HUES48 (cell line): ENCODE data around the gene PDE11A.
"Not testable (repeated sequence)": the region's sequence is repeated elsewhere in the genome, so short reads cannot be mapped to it uniquely, and the experiment has no call there.

ENCODE experiments used
- H3K27ac ChIP-seq: one replicate; pipeline ENCODE4 v1.7.0; 2013; ENCODE audit warnings: low read depth, low read length, inconsistent platforms
- H3K27me3 ChIP-seq: 2 replicates; pipeline ENCODE4 v1.6.1; 2013; ENCODE audit warnings: mild to moderate bottlenecking, low read length; ENCODE audit not compliant: control insufficient read depth, insufficient read depth
- H3K36me3 ChIP-seq: 2 replicates; pipeline ENCODE4 v1.6.1; 2013; ENCODE audit warnings: low read length; ENCODE audit not compliant: control insufficient read depth, insufficient read depth
- H3K4me1 ChIP-seq: 2 replicates; pipeline ENCODE4 v1.6.1; 2013; ENCODE audit warnings: mild to moderate bottlenecking, low read length; ENCODE audit not compliant: control insufficient read depth, insufficient read depth
- H3K4me3 ChIP-seq: 2 replicates; pipeline ENCODE4 v1.5.1; 2013; ENCODE audit warnings: mild to moderate bottlenecking, low read depth, low read length
- H3K9ac ChIP-seq: 2 replicates; pipeline ENCODE4 v1.6.1; 2013; ENCODE audit warnings: mild to moderate bottlenecking, low read depth, low read length, moderate library complexity
- H3K9me3 ChIP-seq: 2 replicates; pipeline ENCODE4 v1.6.1; 2013; ENCODE audit warnings: low read length; ENCODE audit not compliant: control insufficient read depth, insufficient read depth

PDE11A gene

GRCh38 chr2:178106053-178106452, 33.5 kb upstream of the PDE11A start:
- Histone ChIP-seq H3K4me3 (no peak overlapping the region), H3K4me1 (no peaks in the 10 kb centered on the region), H3K27ac (no peak overlapping the region), H3K27me3 (no peaks in the 10 kb centered on the region), H3K36me3 (no peaks in the 10 kb centered on the region), H3K9ac (no peak overlapping the region), H3K9me3 (no peaks in the 10 kb centered on the region)

- H3K4me3 ChIP-seq = no peak overlapping the region
Measured at GRCh38 chr2:178105566-178105965, 33.0 kb upstream of the PDE11A start.

GRCh38 chr2:178101321-178102079, 28.9 kb upstream of the PDE11A start:
- Histone ChIP-seq H3K4me3 (no peak overlapping the region), H3K9ac (no peak overlapping the region), H3K27ac (no peak overlapping the region), H3K36me3 (no peaks in the 10 kb centered on the region), H3K27me3 (no peaks in the 10 kb centered on the region), H3K4me1 (no peaks in the 10 kb centered on the region), H3K9me3 (no peaks in the 10 kb centered on the region)

More at GRCh38 chr2:178105566-178105965, 33.0 kb upstream of the PDE11A start:
- H3K27me3 ChIP-seq = no peaks in the 10 kb centered on the region
- H3K27ac ChIP-seq = no peak overlapping the region
- no peak overlapping the region for H3K9ac ChIP-seq
- H3K4me1 ChIP-seq = no peaks in the 10 kb centered on the region
- no peaks in the 10 kb centered on the region for H3K36me3 ChIP-seq
- H3K9me3 ChIP-seq = no peaks in the 10 kb centered on the region

DNA sequence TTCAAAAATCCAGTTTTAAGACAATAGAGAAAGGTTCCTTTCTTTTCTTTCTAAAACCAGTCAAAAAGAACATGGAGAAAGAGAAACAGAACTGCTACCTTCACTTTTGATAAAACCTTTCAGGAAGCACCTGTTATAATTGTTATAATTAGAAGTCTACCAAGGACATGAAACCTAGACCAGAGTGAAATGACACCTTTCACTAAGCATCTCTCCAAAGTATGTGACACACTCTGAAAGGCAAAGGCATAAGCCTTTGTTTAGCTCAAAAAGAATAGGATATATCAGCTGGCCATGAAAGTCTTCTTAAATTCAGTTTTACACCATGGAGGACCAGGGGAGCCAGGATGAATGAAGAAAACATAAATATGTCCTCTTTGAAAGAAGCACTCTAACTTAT, 20.9 kb upstream of the PDE11A start:
- H3K27ac ChIP-seq = no peak overlapping the region
- no peaks in the 10 kb centered on the region for H3K9me3 ChIP-seq
- H3K27me3 ChIP-seq = no peaks in the 10 kb centered on the region
- H3K36me3 ChIP-seq = no peaks in the 10 kb centered on the region
- no peaks in the 10 kb centered on the region for H3K4me1 ChIP-seq
- H3K4me3 ChIP-seq = no peak overlapping the region
- H3K9ac ChIP-seq = no peak overlapping the region

- Histone ChIP-seq H3K4me1 (no peaks in the 10 kb centered on the region), H3K27me3 (no peaks in the 10 kb centered on the region), H3K9me3 (no peaks in the 10 kb centered on the region), H3K4me3 (no peak overlapping the region), H3K27ac (no peak overlapping the region), H3K9ac (no peak overlapping the region), H3K36me3 (no peaks in the 10 kb centered on the region)
Measured at GRCh38 chr2:178088774-178089270, 16.2 kb upstream of the PDE11A start.

DNA sequence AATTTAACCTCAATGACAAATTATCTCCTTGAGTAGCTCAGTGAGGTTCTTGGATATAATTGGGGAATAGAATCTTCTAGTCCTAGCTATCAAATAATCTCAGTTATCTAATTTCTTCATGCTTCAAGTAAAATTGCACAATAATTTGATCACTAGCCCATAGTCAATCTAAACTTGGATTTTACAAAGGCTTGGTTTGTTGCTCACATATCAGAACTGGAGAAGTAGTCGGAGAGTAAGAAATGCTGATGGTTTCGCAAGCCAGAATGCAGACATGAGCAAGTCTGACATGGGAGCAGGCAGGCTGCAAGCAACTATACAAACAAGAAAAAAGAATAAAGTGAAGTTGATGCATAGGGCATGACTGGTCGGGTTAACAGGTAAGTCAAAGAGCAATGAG, 11.7 kb upstream of the PDE11A start:
- Histone ChIP-seq H3K27ac (no peak overlapping the region), H3K4me3 (no peak overlapping the region), H3K9ac (no peak overlapping the region), H3K4me1 (peaks cover 10% of the 10 kb centered on the region; the same call in 1 of the 2 replicates), H3K9me3 (no peaks in the 10 kb centered on the region), H3K36me3 (no peaks in the 10 kb centered on the region), H3K27me3 (no peaks in the 10 kb centered on the region)

GRCh38 chr2:178082408-178083045, 9.9 kb upstream of the PDE11A start:
- H3K9me3 ChIP-seq = no peaks in the 10 kb centered on the region
- H3K4me3 ChIP-seq = no peak overlapping the region
- no peaks in the 10 kb centered on the region for H3K36me3 ChIP-seq
- no peak overlapping the region for H3K9ac ChIP-seq
- peaks cover 10% of the 10 kb centered on the region; the same call in 1 of the 2 replicates for H3K4me1 ChIP-seq
- no peak overlapping the region for H3K27ac ChIP-seq
- H3K27me3 ChIP-seq = no peaks in the 10 kb centered on the region

DNA sequence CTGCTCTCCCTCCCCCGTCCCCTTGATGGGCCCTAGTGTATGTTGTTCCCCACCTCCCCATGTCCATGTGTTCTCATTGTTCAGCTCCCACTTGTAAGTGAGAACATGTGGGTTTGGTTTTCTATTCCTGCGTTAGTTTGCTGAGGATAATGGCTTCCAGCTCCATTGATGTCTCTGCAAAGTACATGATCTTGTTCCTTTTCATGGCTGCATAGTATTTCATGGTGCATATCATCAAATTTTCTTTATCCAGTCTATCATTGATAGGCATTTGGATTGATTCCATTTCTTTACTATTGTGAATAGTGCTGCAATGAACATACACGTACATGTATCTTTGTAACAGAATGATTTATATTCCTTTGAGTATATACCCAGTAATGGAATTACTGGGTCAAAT, 6.7 kb upstream of the PDE11A start:
- H3K9ac ChIP-seq, H3K9me3 ChIP-seq, H3K36me3 ChIP-seq, H3K27ac ChIP-seq, H3K4me3 ChIP-seq, H3K27me3 ChIP-seq: not testable (repeated sequence)
- peaks cover 10% of the 10 kb centered on the region; the same call in 1 of the 2 replicates for H3K4me1 ChIP-seq

- no peak overlapping the region for H3K27ac ChIP-seq
- H3K27me3 ChIP-seq = peaks cover 30% of the 10 kb centered on the region
- no peaks in the 10 kb centered on the region for H3K9me3 ChIP-seq
- H3K4me3 ChIP-seq = no peak overlapping the region
- H3K9ac ChIP-seq = no peak overlapping the region
- H3K36me3 ChIP-seq = no peaks in the 10 kb centered on the region
- peaks cover 8% of the 10 kb centered on the region for H3K4me1 ChIP-seq
Measured at GRCh38 chr2:178076130-178076529, 3.6 kb upstream of the PDE11A start.

- no peak overlapping the region for H3K4me3 ChIP-seq
- H3K9ac ChIP-seq = no peak overlapping the region
- no peaks in the 10 kb centered on the region for H3K9me3 ChIP-seq
- peaks cover 8% of the 10 kb centered on the region for H3K4me1 ChIP-seq
- no peaks in the 10 kb centered on the region for H3K36me3 ChIP-seq
- H3K27ac ChIP-seq = no peak overlapping the region
- peaks cover 38% of the 10 kb centered on the region for H3K27me3 ChIP-seq
Measured at GRCh38 chr2:178075006-178075326, 2.4 kb upstream of the PDE11A start.
